Neural cell (in vitro differentiated cells): ENCODE results near the gene SLIT3. TPM values are rescaled to one million over a fixed set of nuclear protein-coding genes. Genes with fewer than 3 reads are reported as not detected.

ENCODE experiments used
- H2AFZ ChIP-seq: fragments of 200-600, 300-800 bp; sonication (generic), shearing (Covaris generic); 2 replicates; pipeline ENCODE4 v1.6.0; 2014; ENCODE audit warnings: low read depth, mild to moderate bottlenecking, antibody characterized with exemption, low read length, moderate library complexity
- H3F3A ChIP-seq: fragments of 200-600 bp; shearing (Covaris generic); 2 replicates; pipeline ENCODE4 v1.6.1; 2016; ENCODE audit warnings: mild to moderate bottlenecking, moderate library complexity, mixed read lengths, antibody characterized with exemption, low read length; ENCODE audit not compliant: insufficient read depth, poor library complexity, severe bottlenecking
- H3K27ac ChIP-seq: fragments of 200-600, 300-800 bp; sonication (generic), shearing (Covaris generic); 2 replicates; pipeline ENCODE4 v1.5.1; 2014; ENCODE audit warnings: mild to moderate bottlenecking, low read length, moderate library complexity
- H3K27me3 ChIP-seq: fragments of 300-800, 200-600 bp; sonication (generic), shearing (Covaris generic); 2 replicates; pipeline ENCODE4 v1.6.0; 2014; ENCODE audit warnings: mild to moderate bottlenecking, low read depth, low read length, moderate library complexity; ENCODE audit not compliant: insufficient read depth
- H3K36me3 ChIP-seq: fragments of 300-800, 200-600 bp; sonication (generic), shearing (Covaris generic); 2 replicates; pipeline ENCODE4 v1.5.1; 2014; ENCODE audit warnings: mild to moderate bottlenecking, antibody characterized with exemption, low read length, moderate library complexity; ENCODE audit not compliant: insufficient read depth
- H3K4me2 ChIP-seq: fragments of 300-800, 200-600 bp; sonication (generic), shearing (Covaris generic); 2 replicates; pipeline ENCODE4 v1.6.0; 2014; ENCODE audit warnings: mild to moderate bottlenecking, low read length
- H3K4me3 ChIP-seq: fragments of 300-800, 200-600 bp; sonication (generic), shearing (Covaris generic); 2 replicates; pipeline ENCODE4 v1.5.1; 2014; ENCODE audit warnings: mild to moderate bottlenecking, low read length, moderate library complexity
- H3K79me2 ChIP-seq: fragments of 200-600 bp; shearing (Covaris generic); replicated peaks from 2 replicates; pipeline ENCODE4 v1.6.0; 2014; ENCODE audit warnings: mild to moderate bottlenecking, low read length, moderate library complexity; ENCODE audit not compliant: insufficient read depth
- H3K9ac ChIP-seq: fragments of 300-800, 200-600 bp; sonication (generic), shearing (Covaris generic); 2 replicates; pipeline ENCODE4 v1.6.1; 2016; ENCODE audit warnings: mild to moderate bottlenecking, low read length, mixed read lengths
- H3K9me2 ChIP-seq: fragments of 200-600 bp; shearing (Covaris generic); 2 replicates; pipeline ENCODE4 v1.6.1; 2016; ENCODE audit warnings: mild to moderate bottlenecking, low read length, mixed read lengths; ENCODE audit not compliant: insufficient read depth
- H3K9me3 ChIP-seq: fragments of 200-600, 300-800 bp; sonication (generic), shearing (Covaris generic); 2 replicates; pipeline ENCODE4 v1.6.1; 2016; ENCODE audit warnings: mild to moderate bottlenecking, mixed run types, low read length, moderate library complexity, mixed read lengths
- H4K20me1 ChIP-seq: fragments of 200-600 bp; shearing (Covaris generic); 2 replicates; pipeline ENCODE4 v1.6.1; 2016; ENCODE audit warnings: mild to moderate bottlenecking, mixed run types; ENCODE audit not compliant: insufficient read depth
- EP300 ChIP-seq: fragments of 450-650 bp; conservative IDR thresholded peaks from 2 replicates; pipeline ENCODE4 v1.6.1; 2014; ENCODE audit warnings: antibody characterized with exemption, mild to moderate bottlenecking, moderate library complexity; ENCODE audit not compliant: poor library complexity, severe bottlenecking
- EZH2 ChIP-seq: fragments of 200-600, 300-800 bp; shearing (Covaris generic), sonication (generic); IDR thresholded peaks from 2 replicates; pipeline ENCODE4 v1.6.1; 2014; ENCODE audit warnings: antibody characterized with exemption, low read length, borderline replicate concordance, mild to moderate bottlenecking; ENCODE audit not compliant: insufficient read depth, poor library complexity, severe bottlenecking
- MXI1 ChIP-seq: fragments of 450-650 bp; conservative IDR thresholded peaks from 2 replicates; pipeline ENCODE4 v1.6.1; 2014; ENCODE audit warnings: antibody characterized with exemption, mild to moderate bottlenecking; ENCODE audit not compliant: poor library complexity, severe bottlenecking
- POLR2AphosphoS5 ChIP-seq: IDR thresholded peaks from 2 replicates; pipeline ENCODE4 v1.6.1; 2012
- RAD21 ChIP-seq: fragments of 450-650 bp; conservative IDR thresholded peaks from 2 replicates; pipeline ENCODE4 v1.6.1; 2014; ENCODE audit warnings: antibody characterized with exemption, mild to moderate bottlenecking, moderate library complexity
- SMC3 ChIP-seq: fragments of 450-650 bp; conservative IDR thresholded peaks from 2 replicates; pipeline ENCODE4 v1.6.1; 2014; ENCODE audit warnings: antibody characterized with exemption, mild to moderate bottlenecking, moderate library complexity; ENCODE audit not compliant: poor library complexity
- TAF1 ChIP-seq: IDR thresholded peaks from 2 replicates; pipeline ENCODE4 v1.6.1; 2012; ENCODE audit warnings: low read depth
- polyA plus RNA-seq: library from polyadenylated mRNA; depleted of rRNA; stranded (reverse); fragments of >200 nt; gene quantifications from 2 replicates; pipeline ENCODE4 v1.2.3, GENCODE V29; 2014
- TF ChIP-seq, protein P1 (sequence below): fragments of 450-650 bp; IDR thresholded peaks from 2 replicates; pipeline ENCODE4 v1.5.1; 2014; ENCODE audit warnings: antibody characterized with exemption, mild to moderate bottlenecking, moderate library complexity; ENCODE audit not compliant: poor library complexity, severe bottlenecking
- TF ChIP-seq, protein P2 (sequence below): IDR thresholded peaks from 2 replicates; pipeline ENCODE4 v1.6.1; 2012; ENCODE audit warnings: borderline replicate concordance

Gene SLIT3
- polyA plus RNA-seq, 1 donor from 2014 or later, result 1.2 TPM

DNA sequence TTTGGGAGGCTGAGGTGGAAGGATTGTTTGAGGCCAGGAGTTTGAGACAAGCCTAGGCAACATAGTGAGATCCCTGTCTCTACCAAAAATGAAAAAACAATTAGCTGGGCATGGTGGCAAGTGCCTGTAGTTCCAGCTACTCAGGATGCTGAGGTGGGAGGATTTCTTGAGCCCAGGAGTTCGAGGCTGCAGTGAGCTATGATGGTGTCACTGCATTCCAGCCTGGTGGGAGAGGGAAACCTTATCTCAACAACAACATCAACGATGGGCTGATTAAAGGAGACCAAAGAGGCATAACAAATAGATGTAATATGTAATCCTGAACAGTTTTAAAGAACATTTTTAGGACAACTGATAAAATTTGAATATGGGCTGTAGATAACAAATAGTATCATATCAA lies 687.5 kb downstream of the SLIT3 start:
- Histone ChIP-seq H3K27me3 (no peaks in the 10 kb centered on the region), H3K9ac (no peak overlapping the region), H3K36me3 (no peaks in the 10 kb centered on the region), H3K4me3 (no peak overlapping the region), H3K27ac (no peak overlapping the region), H3K4me2 (no peak overlapping the region), H3K9me2 (no peaks in the 10 kb centered on the region), H3K9me3 (no peaks in the 10 kb centered on the region), H3F3A (no peaks in the 10 kb centered on the region), H3K79me2 (no peaks in the 10 kb centered on the region), H4K20me1 (no peaks in the 10 kb centered on the region), H2AFZ (no peak overlapping the region)
- TF ChIP-seq RAD21 (no peak), POLR2AphosphoS5 (no peak), TAF1 (no peak), EP300 (no peak), EZH2 (no peak)
- TF ChIP-seq, protein P1, sequence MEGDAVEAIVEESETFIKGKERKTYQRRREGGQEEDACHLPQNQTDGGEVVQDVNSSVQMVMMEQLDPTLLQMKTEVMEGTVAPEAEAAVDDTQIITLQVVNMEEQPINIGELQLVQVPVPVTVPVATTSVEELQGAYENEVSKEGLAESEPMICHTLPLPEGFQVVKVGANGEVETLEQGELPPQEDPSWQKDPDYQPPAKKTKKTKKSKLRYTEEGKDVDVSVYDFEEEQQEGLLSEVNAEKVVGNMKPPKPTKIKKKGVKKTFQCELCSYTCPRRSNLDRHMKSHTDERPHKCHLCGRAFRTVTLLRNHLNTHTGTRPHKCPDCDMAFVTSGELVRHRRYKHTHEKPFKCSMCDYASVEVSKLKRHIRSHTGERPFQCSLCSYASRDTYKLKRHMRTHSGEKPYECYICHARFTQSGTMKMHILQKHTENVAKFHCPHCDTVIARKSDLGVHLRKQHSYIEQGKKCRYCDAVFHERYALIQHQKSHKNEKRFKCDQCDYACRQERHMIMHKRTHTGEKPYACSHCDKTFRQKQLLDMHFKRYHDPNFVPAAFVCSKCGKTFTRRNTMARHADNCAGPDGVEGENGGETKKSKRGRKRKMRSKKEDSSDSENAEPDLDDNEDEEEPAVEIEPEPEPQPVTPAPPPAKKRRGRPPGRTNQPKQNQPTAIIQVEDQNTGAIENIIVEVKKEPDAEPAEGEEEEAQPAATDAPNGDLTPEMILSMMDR, result no peak
- TF ChIP-seq, protein P2, sequence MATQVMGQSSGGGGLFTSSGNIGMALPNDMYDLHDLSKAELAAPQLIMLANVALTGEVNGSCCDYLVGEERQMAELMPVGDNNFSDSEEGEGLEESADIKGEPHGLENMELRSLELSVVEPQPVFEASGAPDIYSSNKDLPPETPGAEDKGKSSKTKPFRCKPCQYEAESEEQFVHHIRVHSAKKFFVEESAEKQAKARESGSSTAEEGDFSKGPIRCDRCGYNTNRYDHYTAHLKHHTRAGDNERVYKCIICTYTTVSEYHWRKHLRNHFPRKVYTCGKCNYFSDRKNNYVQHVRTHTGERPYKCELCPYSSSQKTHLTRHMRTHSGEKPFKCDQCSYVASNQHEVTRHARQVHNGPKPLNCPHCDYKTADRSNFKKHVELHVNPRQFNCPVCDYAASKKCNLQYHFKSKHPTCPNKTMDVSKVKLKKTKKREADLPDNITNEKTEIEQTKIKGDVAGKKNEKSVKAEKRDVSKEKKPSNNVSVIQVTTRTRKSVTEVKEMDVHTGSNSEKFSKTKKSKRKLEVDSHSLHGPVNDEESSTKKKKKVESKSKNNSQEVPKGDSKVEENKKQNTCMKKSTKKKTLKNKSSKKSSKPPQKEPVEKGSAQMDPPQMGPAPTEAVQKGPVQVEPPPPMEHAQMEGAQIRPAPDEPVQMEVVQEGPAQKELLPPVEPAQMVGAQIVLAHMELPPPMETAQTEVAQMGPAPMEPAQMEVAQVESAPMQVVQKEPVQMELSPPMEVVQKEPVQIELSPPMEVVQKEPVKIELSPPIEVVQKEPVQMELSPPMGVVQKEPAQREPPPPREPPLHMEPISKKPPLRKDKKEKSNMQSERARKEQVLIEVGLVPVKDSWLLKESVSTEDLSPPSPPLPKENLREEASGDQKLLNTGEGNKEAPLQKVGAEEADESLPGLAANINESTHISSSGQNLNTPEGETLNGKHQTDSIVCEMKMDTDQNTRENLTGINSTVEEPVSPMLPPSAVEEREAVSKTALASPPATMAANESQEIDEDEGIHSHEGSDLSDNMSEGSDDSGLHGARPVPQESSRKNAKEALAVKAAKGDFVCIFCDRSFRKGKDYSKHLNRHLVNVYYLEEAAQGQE, result no peak

DNA sequence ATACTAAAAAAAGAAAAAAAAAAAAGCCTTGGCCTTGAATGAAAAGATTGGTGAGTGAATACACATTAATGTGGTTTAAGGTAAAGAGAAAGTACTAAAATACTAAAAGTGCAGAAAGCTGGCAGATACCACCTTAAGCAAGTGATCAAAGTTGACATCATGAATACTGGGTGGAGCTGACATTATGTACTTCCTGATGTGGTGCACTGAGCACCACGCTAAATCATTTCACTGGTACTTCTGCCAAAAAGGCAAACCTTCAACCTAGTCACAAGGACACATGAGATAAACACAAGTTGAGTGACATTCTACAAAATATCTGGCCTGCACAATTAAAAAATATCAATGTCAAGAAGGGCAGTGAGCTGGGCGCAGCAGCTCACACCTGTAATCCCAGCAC lies 687.9 kb downstream of the SLIT3 start:
- H3F3A ChIP-seq, result no peaks in the 10 kb centered on the region
- no peak overlapping the region for H3K4me2 ChIP-seq
- no peak overlapping the region for H3K27ac ChIP-seq
- no peaks in the 10 kb centered on the region for H3K9me3 ChIP-seq
- H2AFZ ChIP-seq, result no peak overlapping the region
- no peaks in the 10 kb centered on the region for H3K79me2 ChIP-seq
- no peaks in the 10 kb centered on the region for H3K9me2 ChIP-seq
- H3K36me3 ChIP-seq, result no peaks in the 10 kb centered on the region
- TF ChIP-seq, protein P1, result no peak
- TF ChIP-seq, protein P2, result no peak
- no peak for TF ChIP-seq POLR2AphosphoS5
- TF ChIP-seq RAD21, result no peak
- no peak for TF ChIP-seq SMC3
- no peak for TF ChIP-seq EZH2
- no peak for TF ChIP-seq MXI1
- no peak for TF ChIP-seq EP300
- TF ChIP-seq TAF1, result no peak
- no peaks in the 10 kb centered on the region for H4K20me1 ChIP-seq
- no peaks in the 10 kb centered on the region for H3K27me3 ChIP-seq
- no peak overlapping the region for H3K4me3 ChIP-seq
- no peak overlapping the region for H3K9ac ChIP-seq
